HCT116 (cell line): ENCODE measurements around the gene DCTD.

Source experiments
- CEBPB ChIP-seq: IDR thresholded peaks from 2 replicates; pipeline ENCODE4 v1.6.1; 2012; ENCODE audit warnings: low read depth
- EGR1 ChIP-seq: IDR thresholded peaks from 2 replicates; pipeline ENCODE4 v1.6.1; 2012; ENCODE audit warnings: low read depth
- EZH2phosphoT487 ChIP-seq: fragments of 200-600 bp; IDR thresholded peaks from 2 replicates; pipeline ENCODE4 v1.6.1; 2018; ENCODE audit warnings: antibody characterized with exemption, borderline replicate concordance
- JUND ChIP-seq: IDR thresholded peaks from 2 replicates; pipeline ENCODE4 v1.6.1; 2012
- POLR2A ChIP-seq: IDR thresholded peaks from 2 replicates; pipeline ENCODE4 v1.7.0; 2011; ENCODE audit warnings: borderline replicate concordance; ENCODE audit not compliant: insufficient read depth, insufficient read length; ENCODE audit errors: extremely low read depth
- POLR2AphosphoS5 ChIP-seq: IDR thresholded peaks from 2 replicates; pipeline ENCODE4 v1.6.1; 2011; ENCODE audit warnings: mild to moderate bottlenecking, low read depth, low read length, moderate library complexity
- RAD21 ChIP-seq: IDR thresholded peaks from 2 replicates; pipeline ENCODE4 v1.6.1; 2012; ENCODE audit warnings: low read depth, mild to moderate bottlenecking
- TCF7L2 ChIP-seq: IDR thresholded peaks from 2 replicates; pipeline ENCODE4 v1.7.0; 2011; ENCODE audit warnings: borderline replicate concordance, inconsistent platforms; ENCODE audit not compliant: insufficient read depth, insufficient read length; ENCODE audit errors: extremely low read depth
- YY1 ChIP-seq: IDR thresholded peaks from 2 replicates; pipeline ENCODE4 v1.6.1; 2011; ENCODE audit warnings: low read length, low read depth, moderate library complexity, mild to moderate bottlenecking; ENCODE audit not compliant: insufficient replicate concordance; ENCODE audit errors: extremely low read depth
- ZNF274 ChIP-seq: fragments of 200-500 bp; sonication (Bioruptor generic); IDR thresholded peaks from 2 replicates; pipeline ENCODE4 v1.6.1; 2014; ENCODE audit warnings: mild to moderate bottlenecking, low read depth, low read length, inconsistent platforms
- TF ChIP-seq, protein P1 (sequence below), 3 experiments: fragments of 200-600 bp in 1 of 3; sonication (generic) in 1 of 3; IDR thresholded peaks in 2 of 3; conservative IDR thresholded peaks in 1 of 3; 2 replicates each; pipeline ENCODE4 v1.5.1; 2012 to 2017; ENCODE audit warnings: low read depth in 2 of 3, low read length in 2 of 3, antibody characterized with exemption in 1 of 3, borderline replicate concordance in 1 of 3, control low read depth in 1 of 3, mild to moderate bottlenecking in 1 of 3, mixed read lengths in 1 of 3, mixed run types in 1 of 3, moderate library complexity in 1 of 3; ENCODE audit not compliant: insufficient read depth in 1 of 3
- TF ChIP-seq, protein P2 (sequence below): IDR thresholded peaks from 2 replicates; pipeline ENCODE4 v1.6.1; 2012
- TF ChIP-seq, protein P3 (sequence below): IDR thresholded peaks from 2 replicates; pipeline ENCODE4 v1.6.1; 2011; ENCODE audit warnings: mild to moderate bottlenecking, low read length, moderate library complexity; ENCODE audit not compliant: insufficient replicate concordance; ENCODE audit errors: extremely low read depth
- TF ChIP-seq, protein P4 (sequence below): IDR thresholded peaks from 2 replicates; pipeline ENCODE4 v1.6.1; 2012; ENCODE audit warnings: low read depth

DNA sequence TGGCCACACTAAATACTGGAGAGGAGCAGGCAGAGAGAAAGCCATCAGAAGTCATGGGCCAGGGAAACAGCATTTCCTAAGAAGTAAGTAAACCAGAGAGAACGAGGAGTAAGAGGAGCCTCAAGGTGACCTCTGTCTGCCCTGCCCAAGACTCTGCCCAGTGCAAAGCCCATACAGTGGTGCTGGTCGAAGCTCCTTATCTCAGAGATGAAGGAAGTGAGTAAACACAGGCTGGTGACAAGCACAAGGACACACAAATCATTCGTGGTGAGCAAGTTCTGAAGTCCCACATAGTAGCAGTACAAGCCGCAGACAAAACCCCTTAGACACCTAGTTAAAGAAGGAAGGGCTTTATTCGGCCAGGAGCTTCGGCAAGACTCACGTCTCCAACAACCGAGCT is 62.7 kb downstream of the DCTD start:
- TF ChIP-seq, protein P1, sequence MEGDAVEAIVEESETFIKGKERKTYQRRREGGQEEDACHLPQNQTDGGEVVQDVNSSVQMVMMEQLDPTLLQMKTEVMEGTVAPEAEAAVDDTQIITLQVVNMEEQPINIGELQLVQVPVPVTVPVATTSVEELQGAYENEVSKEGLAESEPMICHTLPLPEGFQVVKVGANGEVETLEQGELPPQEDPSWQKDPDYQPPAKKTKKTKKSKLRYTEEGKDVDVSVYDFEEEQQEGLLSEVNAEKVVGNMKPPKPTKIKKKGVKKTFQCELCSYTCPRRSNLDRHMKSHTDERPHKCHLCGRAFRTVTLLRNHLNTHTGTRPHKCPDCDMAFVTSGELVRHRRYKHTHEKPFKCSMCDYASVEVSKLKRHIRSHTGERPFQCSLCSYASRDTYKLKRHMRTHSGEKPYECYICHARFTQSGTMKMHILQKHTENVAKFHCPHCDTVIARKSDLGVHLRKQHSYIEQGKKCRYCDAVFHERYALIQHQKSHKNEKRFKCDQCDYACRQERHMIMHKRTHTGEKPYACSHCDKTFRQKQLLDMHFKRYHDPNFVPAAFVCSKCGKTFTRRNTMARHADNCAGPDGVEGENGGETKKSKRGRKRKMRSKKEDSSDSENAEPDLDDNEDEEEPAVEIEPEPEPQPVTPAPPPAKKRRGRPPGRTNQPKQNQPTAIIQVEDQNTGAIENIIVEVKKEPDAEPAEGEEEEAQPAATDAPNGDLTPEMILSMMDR (IDR thresholded peaks at IDR 0.05 in 2 of 3, conservative IDR thresholded peaks at IDR 0.05 in 1 of 3; ENCODE audit: borderline replicate concordance in 1 of 3, insufficient read depth in 1 of 3, low read depth in 2 of 3, low read length in 2 of 3), result no peak
- TF ChIP-seq YY1, result no peak
- TF ChIP-seq POLR2A, result no peak
- no peak for TF ChIP-seq EGR1
- no peak for TF ChIP-seq POLR2AphosphoS5
- no peak for TF ChIP-seq TCF7L2
- TF ChIP-seq, protein P2, sequence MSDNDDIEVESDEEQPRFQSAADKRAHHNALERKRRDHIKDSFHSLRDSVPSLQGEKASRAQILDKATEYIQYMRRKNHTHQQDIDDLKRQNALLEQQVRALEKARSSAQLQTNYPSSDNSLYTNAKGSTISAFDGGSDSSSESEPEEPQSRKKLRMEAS, result no peak
- TF ChIP-seq, protein P3, sequence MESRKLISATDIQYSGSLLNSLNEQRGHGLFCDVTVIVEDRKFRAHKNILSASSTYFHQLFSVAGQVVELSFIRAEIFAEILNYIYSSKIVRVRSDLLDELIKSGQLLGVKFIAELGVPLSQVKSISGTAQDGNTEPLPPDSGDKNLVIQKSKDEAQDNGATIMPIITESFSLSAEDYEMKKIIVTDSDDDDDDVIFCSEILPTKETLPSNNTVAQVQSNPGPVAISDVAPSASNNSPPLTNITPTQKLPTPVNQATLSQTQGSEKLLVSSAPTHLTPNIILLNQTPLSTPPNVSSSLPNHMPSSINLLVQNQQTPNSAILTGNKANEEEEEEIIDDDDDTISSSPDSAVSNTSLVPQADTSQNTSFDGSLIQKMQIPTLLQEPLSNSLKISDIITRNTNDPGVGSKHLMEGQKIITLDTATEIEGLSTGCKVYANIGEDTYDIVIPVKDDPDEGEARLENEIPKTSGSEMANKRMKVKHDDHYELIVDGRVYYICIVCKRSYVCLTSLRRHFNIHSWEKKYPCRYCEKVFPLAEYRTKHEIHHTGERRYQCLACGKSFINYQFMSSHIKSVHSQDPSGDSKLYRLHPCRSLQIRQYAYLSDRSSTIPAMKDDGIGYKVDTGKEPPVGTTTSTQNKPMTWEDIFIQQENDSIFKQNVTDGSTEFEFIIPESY, result no peak
- no peak for TF ChIP-seq CEBPB
- no peak for TF ChIP-seq RAD21
- no peak for TF ChIP-seq JUND
- no peak for TF ChIP-seq ZNF274
- TF ChIP-seq, protein P4, sequence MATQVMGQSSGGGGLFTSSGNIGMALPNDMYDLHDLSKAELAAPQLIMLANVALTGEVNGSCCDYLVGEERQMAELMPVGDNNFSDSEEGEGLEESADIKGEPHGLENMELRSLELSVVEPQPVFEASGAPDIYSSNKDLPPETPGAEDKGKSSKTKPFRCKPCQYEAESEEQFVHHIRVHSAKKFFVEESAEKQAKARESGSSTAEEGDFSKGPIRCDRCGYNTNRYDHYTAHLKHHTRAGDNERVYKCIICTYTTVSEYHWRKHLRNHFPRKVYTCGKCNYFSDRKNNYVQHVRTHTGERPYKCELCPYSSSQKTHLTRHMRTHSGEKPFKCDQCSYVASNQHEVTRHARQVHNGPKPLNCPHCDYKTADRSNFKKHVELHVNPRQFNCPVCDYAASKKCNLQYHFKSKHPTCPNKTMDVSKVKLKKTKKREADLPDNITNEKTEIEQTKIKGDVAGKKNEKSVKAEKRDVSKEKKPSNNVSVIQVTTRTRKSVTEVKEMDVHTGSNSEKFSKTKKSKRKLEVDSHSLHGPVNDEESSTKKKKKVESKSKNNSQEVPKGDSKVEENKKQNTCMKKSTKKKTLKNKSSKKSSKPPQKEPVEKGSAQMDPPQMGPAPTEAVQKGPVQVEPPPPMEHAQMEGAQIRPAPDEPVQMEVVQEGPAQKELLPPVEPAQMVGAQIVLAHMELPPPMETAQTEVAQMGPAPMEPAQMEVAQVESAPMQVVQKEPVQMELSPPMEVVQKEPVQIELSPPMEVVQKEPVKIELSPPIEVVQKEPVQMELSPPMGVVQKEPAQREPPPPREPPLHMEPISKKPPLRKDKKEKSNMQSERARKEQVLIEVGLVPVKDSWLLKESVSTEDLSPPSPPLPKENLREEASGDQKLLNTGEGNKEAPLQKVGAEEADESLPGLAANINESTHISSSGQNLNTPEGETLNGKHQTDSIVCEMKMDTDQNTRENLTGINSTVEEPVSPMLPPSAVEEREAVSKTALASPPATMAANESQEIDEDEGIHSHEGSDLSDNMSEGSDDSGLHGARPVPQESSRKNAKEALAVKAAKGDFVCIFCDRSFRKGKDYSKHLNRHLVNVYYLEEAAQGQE, result no peak
- TF ChIP-seq EZH2phosphoT487, result no peak
